DND-41 (cell line): Measurements from ENCODE around the gene ICAM2.
A peak's percentile ranks its signal among the peaks of the same experiment; 100 is the strongest.

Source experiments
- ATAC-seq: fragments of 200-7000 bp; cut with Tn5 transposase; 3 replicates; pipeline ENCODE4 v1.9.1; 2021; ENCODE audit warnings: low read depth; ENCODE audit not compliant: insufficient read depth
- DNase-seq: peaks from one replicate; pipeline ENCODE4 v3.0.0-alpha.2; 2020
- H2AFZ ChIP-seq: 2 replicates; pipeline ENCODE4 v1.6.0; 2012; ENCODE audit warnings: low read depth, low read length
- H3K27ac ChIP-seq: 2 replicates; pipeline ENCODE4 v1.5.1; 2012; ENCODE audit warnings: low read length, inconsistent platforms
- H3K27me3 ChIP-seq: fragments of 200-600 bp; sonication (generic); 2 replicates; pipeline ENCODE4 v1.6.0; 2012; ENCODE audit warnings: low read length, mild to moderate bottlenecking, inconsistent platforms; ENCODE audit not compliant: insufficient read depth, poor library complexity
- H3K36me3 ChIP-seq: 2 replicates; pipeline ENCODE4 v1.5.1; 2012; ENCODE audit warnings: low read length, inconsistent platforms; ENCODE audit not compliant: insufficient read depth
- H3K4me1 ChIP-seq: 2 replicates; pipeline ENCODE4 v1.5.1; 2012; ENCODE audit warnings: mild to moderate bottlenecking, low read length; ENCODE audit not compliant: insufficient read depth
- H3K4me2 ChIP-seq: 2 replicates; pipeline ENCODE4 v1.6.0; 2012; ENCODE audit warnings: mild to moderate bottlenecking, moderate library complexity, low read length, inconsistent platforms; ENCODE audit not compliant: insufficient read depth
- H3K4me3 ChIP-seq, 2 experiments: fragments of 200-600 bp in 1 of 2; shearing (Covaris generic) in 1 of 2; 2 replicates each; pipeline ENCODE4 v1.5.1; 2012 to 2016; ENCODE audit warnings: inconsistent platforms in 2 of 2, low read length in 2 of 2, mild to moderate bottlenecking in 2 of 2, low read depth in 1 of 2, moderate library complexity in 1 of 2
- H3K79me2 ChIP-seq: 2 replicates; pipeline ENCODE4 v1.6.0; 2012; ENCODE audit warnings: low read length, inconsistent platforms; ENCODE audit not compliant: insufficient read depth
- H3K9ac ChIP-seq: 2 replicates; pipeline ENCODE4 v1.6.0; 2012; ENCODE audit warnings: low read depth, mild to moderate bottlenecking, inconsistent platforms, low read length, moderate library complexity
- H3K9me3 ChIP-seq: 2 replicates; pipeline ENCODE4 v1.5.1; 2012; ENCODE audit warnings: low read length, moderate library complexity, mild to moderate bottlenecking, inconsistent platforms; ENCODE audit not compliant: insufficient read depth, severe bottlenecking
- H4K20me1 ChIP-seq: 2 replicates; pipeline ENCODE4 v1.6.0; 2012; ENCODE audit warnings: low read length; ENCODE audit not compliant: insufficient read depth
- CTCF ChIP-seq: IDR thresholded peaks from 2 replicates; pipeline ENCODE4 v1.5.1; 2012; ENCODE audit warnings: borderline replicate concordance, low read length, moderate library complexity, mild to moderate bottlenecking; ENCODE audit not compliant: poor library complexity, severe bottlenecking; ENCODE audit errors: extremely low read depth
- EZH2 ChIP-seq: IDR thresholded peaks from 3 replicates; pipeline ENCODE4 v1.6.1; 2012; ENCODE audit warnings: borderline replicate concordance, low read depth, mild to moderate bottlenecking, moderate library complexity, low read length, inconsistent platforms; ENCODE audit not compliant: severe bottlenecking

Gene ICAM2

DNA sequence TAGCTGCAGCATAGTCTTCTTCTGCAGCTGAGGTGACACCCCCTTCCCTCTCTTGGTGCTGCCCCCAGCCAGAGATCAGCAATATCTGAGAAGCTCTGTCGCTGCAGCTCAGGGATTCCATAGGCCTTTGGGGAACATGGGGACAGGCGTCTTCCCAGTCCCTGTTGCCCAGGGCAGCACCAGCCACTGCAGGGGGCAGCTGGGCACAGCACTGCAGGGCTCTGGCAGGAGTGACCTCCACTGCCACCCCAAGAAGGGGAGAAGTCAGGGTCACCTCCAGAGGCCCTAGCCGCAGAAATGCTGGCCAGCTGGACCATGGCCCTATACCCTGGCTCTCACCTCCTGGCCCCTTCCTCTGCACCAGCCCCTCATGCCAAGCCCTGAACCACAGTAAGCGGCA lies 64.6 kb downstream of the ICAM2 start:
- no peak overlapping the region for H3K9ac ChIP-seq
- no peak overlapping the region for H3K27ac ChIP-seq
- H3K4me3 ChIP-seq: no peak overlapping the region
- H3K4me2 ChIP-seq: no peak overlapping the region
- no peaks in the 10 kb centered on the region for H3K27me3 ChIP-seq
- TF ChIP-seq EZH2 (no peak), CTCF (no peak)
- no peak for DNase-seq
- H3K4me1 ChIP-seq: peaks cover 19% of the 10 kb centered on the region
- no peak overlapping the region for H2AFZ ChIP-seq
- H4K20me1 ChIP-seq: peaks cover 3% of the 10 kb centered on the region; the same call in 1 of the 2 replicates
- no peak for ATAC-seq
- no peaks in the 10 kb centered on the region for H3K36me3 ChIP-seq
- no peaks in the 10 kb centered on the region for H3K79me2 ChIP-seq
- H3K9me3 ChIP-seq: no peaks in the 10 kb centered on the region

- ATAC-seq (no peak), DNase-seq (no peak)
- Histone ChIP-seq H3K9me3 (no peaks in the 10 kb centered on the region), H3K4me2 (no peak overlapping the region), H4K20me1 (peaks cover 3% of the 10 kb centered on the region; the same call in 1 of the 2 replicates), H3K4me3 (no peak overlapping the region), H2AFZ (no peak overlapping the region), H3K36me3 (no peaks in the 10 kb centered on the region), H3K9ac (no peak overlapping the region), H3K79me2 (no peaks in the 10 kb centered on the region), H3K4me1 (peaks cover 19% of the 10 kb centered on the region), H3K27ac (peak overlapping the region; percentile 45; the same call in 1 of the 2 replicates), H3K27me3 (no peaks in the 10 kb centered on the region)
- TF ChIP-seq CTCF (no peak), EZH2 (no peak)
Observed at GRCh38 chr17:63955232-63955631, 65.2 kb downstream of the ICAM2 start.

DNA sequence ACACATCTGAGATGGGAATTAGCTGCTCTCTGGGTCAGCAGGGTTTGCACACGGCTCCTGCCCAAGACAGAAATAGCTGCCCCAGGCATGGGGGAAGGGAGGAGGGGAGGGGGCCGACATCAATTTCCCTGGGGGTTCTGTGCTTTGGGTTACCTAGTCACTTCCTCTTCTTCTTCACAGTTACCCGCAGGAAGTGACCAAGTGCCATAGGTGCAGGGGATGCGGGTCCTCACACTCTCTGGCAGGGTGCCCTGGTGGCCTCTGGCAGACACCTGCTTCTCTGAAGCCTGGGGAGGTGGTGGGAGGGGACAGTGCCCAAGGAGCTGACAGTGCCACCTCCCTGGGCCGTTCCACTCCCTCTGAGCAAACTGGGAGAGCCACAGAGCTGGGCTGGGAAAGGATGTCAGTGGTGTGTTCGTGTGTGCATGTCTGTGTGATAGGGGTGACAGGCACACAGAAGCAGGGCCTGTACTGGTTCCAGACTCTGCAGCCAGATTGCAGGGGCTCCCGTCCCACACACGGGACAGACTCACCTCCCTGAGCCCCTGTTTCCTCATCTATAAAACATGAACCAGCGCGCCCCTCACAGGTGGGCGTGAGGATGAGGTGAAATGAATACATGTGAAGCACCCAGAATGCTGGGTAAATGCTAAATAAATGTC lies 65.9 kb downstream of the ICAM2 start:
- Histone ChIP-seq H3K79me2 (no peaks in the 10 kb centered on the region), H3K36me3 (no peaks in the 10 kb centered on the region), H3K9me3 (no peaks in the 10 kb centered on the region), H3K4me1 (peaks cover 19% of the 10 kb centered on the region), H4K20me1 (peaks cover 3% of the 10 kb centered on the region; the same call in 1 of the 2 replicates), H3K27ac (peak overlapping the region; percentile 45), H3K4me3 (no peak overlapping the region), H2AFZ (peak overlapping the region; percentile 27; the same call in 1 of the 2 replicates), H3K4me2 (0 out of 2 replicates have a peak overlapping the region, but pooled peaks have one; percentile 14), H3K9ac (no peak overlapping the region), H3K27me3 (no peaks in the 10 kb centered on the region)
- DNase-seq (peak; percentile 76), ATAC-seq (peak; percentile 88)
- TF ChIP-seq CTCF: no peak
- TF ChIP-seq EZH2: no peak
